Activated CD8-positive, alpha-beta T cell treated with anti-CD3 and anti-CD28 coated beads for 36 hours (primary cell): Measurements from ENCODE around the gene GOLPH3. TPM values are rescaled to one million over a fixed set of nuclear protein-coding genes. Genes with fewer than 3 reads are reported as not detected.

Source experiments
- ATAC-seq: fragments of 200-7000 bp; cut with Tn5 transposase; one replicate; pipeline ENCODE4 v1.10.0; 2021; ENCODE audit warnings: mild to moderate bottlenecking, moderate library complexity
- CTCF ChIA-PET: fragments of 350-600 bp; sonication (Branson Sonifier 250); formaldehyde crosslinking; loops from one replicate; lab custom pipeline; 2021; ENCODE audit warnings: antibody characterized with exemption; lab: Charles Lee
- POLR2A ChIA-PET: fragments of 350-600 bp; sonication (Branson Sonifier 250); formaldehyde crosslinking; loops from one replicate; lab custom pipeline; 2021; ENCODE audit warnings: antibody characterized with exemption; lab: Charles Lee
- DNase-seq: peaks from one replicate; pipeline ENCODE4 v3.0.0-alpha.2; 2020
- H3K27ac Mint-ChIP-seq: one replicate; pipeline ENCODE4 v1.8.0; 2021; ENCODE audit warnings: mild to moderate bottlenecking, mixed read lengths
- H3K27me3 Mint-ChIP-seq: one replicate; pipeline ENCODE4 v1.8.0; 2021; ENCODE audit warnings: mixed read lengths
- H3K36me3 Mint-ChIP-seq: one replicate; pipeline ENCODE4 v1.8.0; 2021; ENCODE audit warnings: low read depth, mixed read lengths
- H3K4me1 Mint-ChIP-seq: one replicate; pipeline ENCODE4 v1.8.0; 2021; ENCODE audit warnings: low read depth, mixed read lengths
- H3K4me3 Mint-ChIP-seq: one replicate; pipeline ENCODE4 v1.8.0; 2021; ENCODE audit warnings: mild to moderate bottlenecking, moderate library complexity, mixed read lengths
- H3K9me3 Mint-ChIP-seq: one replicate; pipeline ENCODE4 v1.8.0; 2021; ENCODE audit warnings: mixed read lengths
- intact Hi-C: fragments of 100-400 bp; cut with micrococcal nuclease; formaldehyde crosslinking; loops from one replicate; pipeline ENCODE4 v1.10.0; 2022
- total RNA-seq, 2 experiments: library from RNA; stranded (reverse); gene quantifications; one replicate each; pipeline ENCODE4 v1.2.3, GENCODE V29; 2021
- TF ChIP-seq, protein P1 (sequence below): fragments of 200-600 bp; IDR thresholded peaks from one replicate; pipeline ENCODE4 v1.8.0; 2022; ENCODE audit warnings: antibody characterized with exemption, mild to moderate bottlenecking

Gene GOLPH3
- total RNA-seq, 2 experiments from 2014 or later: 53.2 to 56.7 TPM

DNA sequence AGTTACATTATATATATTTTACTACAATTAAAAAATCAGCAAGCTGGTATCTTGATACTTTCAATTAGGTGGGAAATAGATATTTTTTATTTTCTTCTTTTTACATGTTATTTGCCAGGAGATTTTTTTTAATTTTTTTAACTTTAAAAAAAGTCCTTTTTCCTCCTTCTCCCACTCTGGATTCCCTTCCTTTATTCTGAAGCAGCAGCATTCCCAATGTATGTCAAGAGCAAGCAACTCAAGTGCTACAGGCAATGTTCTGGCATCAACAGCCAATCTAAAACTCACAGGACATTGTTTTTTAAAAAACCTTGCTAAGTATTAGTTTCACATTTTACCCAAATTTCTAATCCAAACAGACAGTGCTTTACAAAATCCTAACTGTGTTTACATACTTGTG lies 41.4 kb downstream of the GOLPH3 start:
- TF ChIP-seq, protein P1, sequence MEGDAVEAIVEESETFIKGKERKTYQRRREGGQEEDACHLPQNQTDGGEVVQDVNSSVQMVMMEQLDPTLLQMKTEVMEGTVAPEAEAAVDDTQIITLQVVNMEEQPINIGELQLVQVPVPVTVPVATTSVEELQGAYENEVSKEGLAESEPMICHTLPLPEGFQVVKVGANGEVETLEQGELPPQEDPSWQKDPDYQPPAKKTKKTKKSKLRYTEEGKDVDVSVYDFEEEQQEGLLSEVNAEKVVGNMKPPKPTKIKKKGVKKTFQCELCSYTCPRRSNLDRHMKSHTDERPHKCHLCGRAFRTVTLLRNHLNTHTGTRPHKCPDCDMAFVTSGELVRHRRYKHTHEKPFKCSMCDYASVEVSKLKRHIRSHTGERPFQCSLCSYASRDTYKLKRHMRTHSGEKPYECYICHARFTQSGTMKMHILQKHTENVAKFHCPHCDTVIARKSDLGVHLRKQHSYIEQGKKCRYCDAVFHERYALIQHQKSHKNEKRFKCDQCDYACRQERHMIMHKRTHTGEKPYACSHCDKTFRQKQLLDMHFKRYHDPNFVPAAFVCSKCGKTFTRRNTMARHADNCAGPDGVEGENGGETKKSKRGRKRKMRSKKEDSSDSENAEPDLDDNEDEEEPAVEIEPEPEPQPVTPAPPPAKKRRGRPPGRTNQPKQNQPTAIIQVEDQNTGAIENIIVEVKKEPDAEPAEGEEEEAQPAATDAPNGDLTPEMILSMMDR: no peak
- ATAC-seq (no peak), DNase-seq (no peak)
- intact Hi-C loops: no loop called here
- H3K4me1 Mint-ChIP-seq: peaks cover 42% of the 10 kb centered on the region
- no peaks in the 10 kb centered on the region for H3K27me3 Mint-ChIP-seq
- POLR2A ChIA-PET: no interaction called here
- H3K4me3 Mint-ChIP-seq: no peak overlapping the region
- no peaks in the 10 kb centered on the region for H3K9me3 Mint-ChIP-seq
- peaks cover 45% of the 10 kb centered on the region for H3K36me3 Mint-ChIP-seq
- H3K27ac Mint-ChIP-seq: peak overlapping the region; percentile 10
- CTCF ChIA-PET: interaction anchor here (1.0 kb wide), 1 partner anchor 13 kb away, joined by 3 read pairs; no protein-coding TSS in a partner anchor

DNA sequence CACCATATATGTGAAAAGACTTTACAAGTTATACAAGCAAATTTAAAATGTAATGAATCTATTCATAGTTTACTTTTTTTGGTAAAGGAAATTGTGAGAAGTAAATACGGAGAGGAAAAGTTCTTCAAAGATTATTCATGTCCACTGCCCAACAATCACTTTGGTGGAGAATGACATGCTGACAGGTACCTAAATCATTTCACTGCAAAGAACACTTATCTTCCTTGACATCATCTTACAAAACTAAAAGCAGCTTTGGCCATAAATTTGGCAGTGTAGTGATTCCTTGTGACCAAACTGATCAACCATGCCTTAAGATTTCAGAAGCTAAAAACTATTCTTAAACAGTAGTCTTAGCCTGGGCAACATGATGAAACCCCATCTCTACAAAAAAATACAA lies 42.5 kb downstream of the GOLPH3 start:
- TF ChIP-seq, protein P1: no peak
- Mint-ChIP-seq H3K9me3 (no peaks in the 10 kb centered on the region), H3K4me1 (peaks cover 45% of the 10 kb centered on the region), H3K27ac (no peak overlapping the region), H3K36me3 (peaks cover 52% of the 10 kb centered on the region), H3K27me3 (no peaks in the 10 kb centered on the region), H3K4me3 (no peak overlapping the region)
- DNase-seq (no peak), ATAC-seq (no peak)
- ChIA-PET CTCF (interaction anchor here (0.7 to 1.2 kb wide), 2 partner anchors 12 to 16 kb away, joined by 3 read pairs; no protein-coding TSS in a partner anchor), POLR2A (no interaction called here)
- intact Hi-C loops: no loop called here

DNA sequence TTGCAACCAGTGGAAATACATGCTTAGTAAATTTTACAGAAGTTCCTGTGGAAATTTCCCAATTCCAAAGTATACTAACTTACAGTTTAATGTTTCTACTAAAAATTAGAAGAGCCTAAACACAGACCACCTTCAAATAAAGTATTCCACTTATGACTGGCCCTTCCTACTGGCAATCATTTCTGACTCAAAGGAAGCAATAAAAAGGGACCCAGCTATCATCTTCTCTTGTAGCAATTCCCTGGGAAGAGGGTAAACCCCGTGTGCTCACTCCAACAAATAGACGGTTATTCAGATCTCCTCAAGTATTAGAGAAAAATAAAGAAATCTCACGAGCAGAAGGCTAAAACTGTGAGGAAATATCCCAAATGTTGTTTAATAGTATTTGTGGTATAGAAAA lies 43.3 kb downstream of the GOLPH3 start:
- ATAC-seq (no peak), DNase-seq (no peak)
- H3K27me3 Mint-ChIP-seq: no peaks in the 10 kb centered on the region
- CTCF ChIA-PET: interaction anchor here (1.2 kb wide), 2 partner anchors 15 to 54 kb away, joined by 3 read pairs; no protein-coding TSS in a partner anchor
- peak overlapping the region; percentile 36 for H3K27ac Mint-ChIP-seq
- TF ChIP-seq, protein P1: no peak
- POLR2A ChIA-PET: no interaction called here
- intact Hi-C loops: no loop called here
- H3K4me3 Mint-ChIP-seq: no peak overlapping the region
- no peaks in the 10 kb centered on the region for H3K9me3 Mint-ChIP-seq
- H3K4me1 Mint-ChIP-seq: peaks cover 51% of the 10 kb centered on the region
- peaks cover 59% of the 10 kb centered on the region for H3K36me3 Mint-ChIP-seq

DNA sequence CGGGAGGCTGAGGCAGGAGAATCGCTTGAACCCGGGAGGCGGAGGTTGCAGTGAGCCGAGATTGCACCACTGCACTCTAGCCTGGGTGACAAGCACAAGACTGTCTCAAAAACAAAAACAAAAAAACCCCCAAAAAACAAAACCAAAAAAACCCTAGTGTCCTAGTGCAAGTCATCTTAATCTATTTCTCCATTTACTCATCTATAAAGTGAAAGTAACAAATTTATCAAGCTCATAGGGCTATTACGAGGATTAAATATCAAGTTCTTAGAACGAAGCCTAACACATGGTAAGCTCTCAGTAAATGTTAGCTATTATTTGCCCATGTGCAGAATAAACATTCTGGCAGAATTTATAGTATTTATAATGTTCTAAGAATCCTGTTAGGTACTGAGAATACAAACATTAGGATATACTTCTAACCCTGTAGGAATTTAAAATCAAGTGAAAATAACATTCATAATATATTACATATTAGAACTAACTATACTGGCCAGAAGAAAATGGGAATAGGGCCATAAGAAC lies 45.0 kb downstream of the GOLPH3 start:
- Mint-ChIP-seq H3K9me3 (no peaks in the 10 kb centered on the region), H3K27ac (peak overlapping the region; percentile 75), H3K27me3 (no peaks in the 10 kb centered on the region), H3K4me1 (peaks cover 60% of the 10 kb centered on the region), H3K4me3 (no peak overlapping the region), H3K36me3 (peaks cover 59% of the 10 kb centered on the region)
- ChIA-PET POLR2A (no interaction called here), CTCF (no interaction called here)
- TF ChIP-seq, protein P1: no peak
- DNase-seq (no peak), ATAC-seq (peak; percentile 73)
- intact Hi-C loops: no loop called here

DNA sequence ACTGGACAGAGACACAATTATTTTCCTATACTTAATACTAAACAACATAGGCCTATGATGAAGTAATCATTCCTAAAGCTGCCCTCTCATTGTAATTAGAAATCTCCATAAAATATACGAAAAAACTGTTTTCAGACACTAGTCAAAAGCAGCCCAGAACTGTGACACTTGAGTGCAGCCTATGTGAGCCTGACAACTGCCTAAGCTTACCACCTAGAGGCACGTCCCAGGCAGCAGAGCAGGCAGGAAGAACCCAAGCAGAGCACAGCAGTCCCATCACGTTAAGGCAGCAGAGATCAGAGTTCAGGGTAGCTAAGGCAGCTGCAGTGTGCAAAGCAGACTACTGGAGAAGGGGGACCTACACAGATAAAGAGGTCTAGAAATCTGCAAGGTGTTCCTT lies 46.4 kb downstream of the GOLPH3 start:
- Mint-ChIP-seq H3K4me3 (no peak overlapping the region), H3K27me3 (no peaks in the 10 kb centered on the region), H3K4me1 (peaks cover 65% of the 10 kb centered on the region), H3K9me3 (no peaks in the 10 kb centered on the region), H3K27ac (peak overlapping the region; percentile 75), H3K36me3 (peaks cover 52% of the 10 kb centered on the region)
- no peak for ATAC-seq
- TF ChIP-seq, protein P1: no peak
- ChIA-PET CTCF (interaction anchor here (0.8 to 1.7 kb wide), 3 partner anchors 12 to 156 kb away, joined by 3 to 4 read pairs (median 4); no protein-coding TSS in a partner anchor), POLR2A (no interaction called here)
- intact Hi-C loops: no loop called here
- no peak for DNase-seq
